ENCODE results near the gene FBXO24.

- TF ChIP-seq CTCF (IDR thresholded peaks at IDR 0.05; ENCODE audit: low read length): no peak
- no peak for TF ChIP-seq EZH2 (IDR thresholded peaks at IDR 0.05; ENCODE audit: borderline replicate concordance, low read length)
Observed at GRCh38 chr7:100563100-100563564, 23.0 kb upstream of the FBXO24 start.

All from OCI-LY1 (cell line).